ENCODE data around the gene PPARG.

Gene PPARG

DNA sequence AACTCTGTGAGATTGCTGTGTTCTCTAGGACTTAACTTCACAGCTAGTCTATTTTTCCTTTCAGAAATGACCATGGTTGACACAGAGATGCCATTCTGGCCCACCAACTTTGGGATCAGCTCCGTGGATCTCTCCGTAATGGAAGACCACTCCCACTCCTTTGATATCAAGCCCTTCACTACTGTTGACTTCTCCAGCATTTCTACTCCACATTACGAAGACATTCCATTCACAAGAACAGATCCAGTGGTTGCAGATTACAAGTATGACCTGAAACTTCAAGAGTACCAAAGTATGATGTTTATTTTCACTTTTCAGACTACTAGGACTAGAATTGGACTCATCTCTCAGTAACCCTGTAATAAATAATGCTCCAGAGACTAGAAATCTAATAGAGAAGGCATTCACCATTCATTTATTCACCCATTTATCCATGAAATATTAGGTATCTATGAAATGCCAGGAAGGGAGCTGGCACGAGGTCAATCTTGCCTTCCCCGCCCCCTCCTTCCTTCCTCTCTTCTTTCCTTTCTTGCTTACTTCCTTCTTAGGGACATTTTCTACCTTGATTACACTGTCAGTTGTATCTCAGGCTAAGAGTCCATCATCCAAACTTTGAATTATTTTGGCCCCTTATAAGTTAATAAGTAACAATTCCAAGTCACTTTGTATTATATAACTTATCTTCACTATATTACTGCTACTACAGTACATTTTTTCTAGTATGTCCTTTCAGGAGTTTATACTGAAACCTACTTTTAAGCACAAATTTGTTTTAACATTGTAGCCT is 91.0 kb downstream of the PPARG start:
- H3K9me3 ChIP-seq (ENCODE audit: severe bottlenecking) = no peaks in the 10 kb centered on the region
- TF ChIP-seq, protein P1, sequence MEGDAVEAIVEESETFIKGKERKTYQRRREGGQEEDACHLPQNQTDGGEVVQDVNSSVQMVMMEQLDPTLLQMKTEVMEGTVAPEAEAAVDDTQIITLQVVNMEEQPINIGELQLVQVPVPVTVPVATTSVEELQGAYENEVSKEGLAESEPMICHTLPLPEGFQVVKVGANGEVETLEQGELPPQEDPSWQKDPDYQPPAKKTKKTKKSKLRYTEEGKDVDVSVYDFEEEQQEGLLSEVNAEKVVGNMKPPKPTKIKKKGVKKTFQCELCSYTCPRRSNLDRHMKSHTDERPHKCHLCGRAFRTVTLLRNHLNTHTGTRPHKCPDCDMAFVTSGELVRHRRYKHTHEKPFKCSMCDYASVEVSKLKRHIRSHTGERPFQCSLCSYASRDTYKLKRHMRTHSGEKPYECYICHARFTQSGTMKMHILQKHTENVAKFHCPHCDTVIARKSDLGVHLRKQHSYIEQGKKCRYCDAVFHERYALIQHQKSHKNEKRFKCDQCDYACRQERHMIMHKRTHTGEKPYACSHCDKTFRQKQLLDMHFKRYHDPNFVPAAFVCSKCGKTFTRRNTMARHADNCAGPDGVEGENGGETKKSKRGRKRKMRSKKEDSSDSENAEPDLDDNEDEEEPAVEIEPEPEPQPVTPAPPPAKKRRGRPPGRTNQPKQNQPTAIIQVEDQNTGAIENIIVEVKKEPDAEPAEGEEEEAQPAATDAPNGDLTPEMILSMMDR (IDR thresholded peaks at IDR 0.05; ENCODE audit: poor library complexity, severe bottlenecking) = no peak
- no peaks in the 10 kb centered on the region for H3K4me1 ChIP-seq (ENCODE audit: insufficient read depth, poor library complexity, severe bottlenecking)
- H3K36me3 ChIP-seq (ENCODE audit: low read depth) = no peaks in the 10 kb centered on the region
- no peak overlapping the region for H3K4me3 ChIP-seq (ENCODE audit: severe bottlenecking)
- no peaks in the 10 kb centered on the region for H3K27me3 ChIP-seq (ENCODE audit: insufficient read depth, poor library complexity, severe bottlenecking)
- H3K27ac ChIP-seq (ENCODE audit: poor library complexity, severe bottlenecking) = no peak overlapping the region
- no peak for ATAC-seq (ENCODE audit: low read depth)
- DNase-seq (ENCODE audit: low spot score) = no peak

DNA sequence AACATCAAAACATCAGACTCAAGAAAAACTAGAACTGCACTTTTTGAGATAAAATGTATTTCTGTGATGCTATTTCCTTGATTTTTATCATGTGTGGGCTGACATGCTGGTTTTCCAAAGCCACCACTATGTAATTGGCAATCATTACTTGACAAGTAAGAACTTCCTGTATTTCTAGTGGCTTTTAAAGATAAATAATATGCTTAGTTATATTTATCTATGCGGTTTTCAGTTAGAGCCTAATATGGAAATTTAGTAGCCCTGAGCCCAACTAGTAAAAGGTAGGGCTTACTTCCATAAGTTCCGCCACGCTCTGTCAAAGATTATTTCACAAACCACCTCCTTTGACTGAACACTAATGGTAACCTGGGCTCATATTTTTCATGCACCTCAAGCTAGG is 91.6 kb downstream of the PPARG start:
- H3K36me3 ChIP-seq (ENCODE audit: low read depth) = no peaks in the 10 kb centered on the region
- H3K4me1 ChIP-seq (ENCODE audit: insufficient read depth, poor library complexity, severe bottlenecking) = no peaks in the 10 kb centered on the region
- H3K4me3 ChIP-seq (ENCODE audit: severe bottlenecking) = no peak overlapping the region
- ATAC-seq (ENCODE audit: low read depth) (no peak), DNase-seq (ENCODE audit: low spot score) (no peak)
- H3K9me3 ChIP-seq (ENCODE audit: severe bottlenecking) = no peaks in the 10 kb centered on the region
- H3K27ac ChIP-seq (ENCODE audit: poor library complexity, severe bottlenecking) = no peak overlapping the region
- TF ChIP-seq, protein P1 (IDR thresholded peaks at IDR 0.05; ENCODE audit: poor library complexity, severe bottlenecking) = no peak
- H3K27me3 ChIP-seq (ENCODE audit: insufficient read depth, poor library complexity, severe bottlenecking) = no peaks in the 10 kb centered on the region

DNA sequence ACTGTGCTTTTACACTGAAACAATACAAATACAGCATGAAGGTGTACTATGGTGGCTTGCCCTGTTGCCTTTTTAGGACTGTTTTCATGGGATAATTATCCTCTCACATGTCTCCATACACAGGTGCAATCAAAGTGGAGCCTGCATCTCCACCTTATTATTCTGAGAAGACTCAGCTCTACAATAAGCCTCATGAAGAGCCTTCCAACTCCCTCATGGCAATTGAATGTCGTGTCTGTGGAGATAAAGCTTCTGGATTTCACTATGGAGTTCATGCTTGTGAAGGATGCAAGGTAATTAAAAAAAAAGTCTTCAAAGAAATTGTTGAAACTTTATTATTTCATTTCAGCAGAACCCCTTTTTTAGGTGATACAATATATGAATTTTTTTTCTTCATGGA is 92.3 kb downstream of the PPARG start:
- no peaks in the 10 kb centered on the region for H3K4me1 ChIP-seq (ENCODE audit: insufficient read depth, poor library complexity, severe bottlenecking)
- no peak for DNase-seq (ENCODE audit: low spot score)
- ATAC-seq (ENCODE audit: low read depth) = no peak
- H3K27me3 ChIP-seq (ENCODE audit: insufficient read depth, poor library complexity, severe bottlenecking) = no peaks in the 10 kb centered on the region
- no peak overlapping the region for H3K4me3 ChIP-seq (ENCODE audit: severe bottlenecking)
- TF ChIP-seq, protein P1 (IDR thresholded peaks at IDR 0.05; ENCODE audit: poor library complexity, severe bottlenecking) = no peak
- no peak overlapping the region for H3K27ac ChIP-seq (ENCODE audit: poor library complexity, severe bottlenecking)
- no peaks in the 10 kb centered on the region for H3K9me3 ChIP-seq (ENCODE audit: severe bottlenecking)
- no peaks in the 10 kb centered on the region for H3K36me3 ChIP-seq (ENCODE audit: low read depth)

DNA sequence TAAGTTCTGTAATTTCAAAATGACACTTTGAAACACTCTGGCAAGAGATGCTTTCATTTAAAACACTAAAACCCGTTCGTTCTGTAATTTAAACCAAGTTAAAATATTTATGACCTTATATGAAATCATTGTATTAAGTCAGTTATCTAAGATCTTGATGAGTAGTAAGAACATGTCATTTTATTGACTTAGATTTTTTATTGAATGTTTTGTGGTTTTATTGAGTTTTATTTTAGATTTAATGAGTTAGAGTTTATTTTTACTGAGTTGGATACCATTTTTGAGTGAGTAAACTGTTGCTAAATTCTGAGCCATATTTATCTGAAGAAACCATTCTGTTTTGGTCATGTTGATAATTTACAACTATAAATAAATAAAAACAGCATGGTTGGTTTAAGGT is 94.3 kb downstream of the PPARG start:
- Histone ChIP-seq H3K9me3 (ENCODE audit: severe bottlenecking) (no peaks in the 10 kb centered on the region), H3K4me3 (ENCODE audit: severe bottlenecking) (no peak overlapping the region), H3K27ac (ENCODE audit: poor library complexity, severe bottlenecking) (no peak overlapping the region), H3K36me3 (ENCODE audit: low read depth) (no peaks in the 10 kb centered on the region), H3K4me1 (ENCODE audit: insufficient read depth, poor library complexity, severe bottlenecking) (no peaks in the 10 kb centered on the region), H3K27me3 (ENCODE audit: insufficient read depth, poor library complexity, severe bottlenecking) (no peaks in the 10 kb centered on the region)
- no peak for DNase-seq (ENCODE audit: low spot score)
- TF ChIP-seq, protein P1 (IDR thresholded peaks at IDR 0.05; ENCODE audit: poor library complexity, severe bottlenecking) = no peak
- ATAC-seq (ENCODE audit: low read depth) = no peak

Data from RWPE2 (cell line).